Mesenchymal stem cell (in vitro differentiated cells and primary cell): Measurements from ENCODE around the gene SRSF4. TPM values are rescaled to one million over a fixed set of nuclear protein-coding genes. Genes with fewer than 3 reads are reported as not detected.

Experiments
- small RNA-seq: library from polyadenylated mRNA; stranded (forward); fragments of <200 nt; extraction: miRNeasy Mini kit (QIAGEN cat#:217004); gene quantifications from one replicate; pipeline ENCODE3, GENCODE V24; 2013; ENCODE audit warnings: low read depth

Gene SRSF4

Small RNA genes within 50 kb of the gene (small RNA-seq; reads per million reads assigned to genes)
- gene RF02271, result not detected
